Nephron progenitor cell (in vitro differentiated cells): ENCODE data around the gene GPR32.
A peak's percentile ranks its signal among the peaks of the same experiment; 100 is the strongest.

Experiments
- DNase-seq: peaks from one replicate; pipeline ENCODE4 v3.0.0; 2021
- H3K27ac Mint-ChIP-seq: 2 replicates; pipeline ENCODE4 v1.8.0; 2021; ENCODE audit warnings: mild to moderate bottlenecking, moderate library complexity, mixed read lengths
- H3K27me3 Mint-ChIP-seq: 2 replicates; pipeline ENCODE4 v1.8.0; 2021; ENCODE audit warnings: mild to moderate bottlenecking, low read depth, mixed read lengths; ENCODE audit not compliant: poor library complexity
- H3K36me3 Mint-ChIP-seq: 2 replicates; pipeline ENCODE4 v1.8.0; 2021; ENCODE audit warnings: low read depth, mixed read lengths
- H3K4me1 Mint-ChIP-seq: 2 replicates; pipeline ENCODE4 v1.8.0; 2021; ENCODE audit warnings: mixed read lengths
- H3K4me3 Mint-ChIP-seq: 2 replicates; pipeline ENCODE4 v1.8.0; 2021; ENCODE audit warnings: mild to moderate bottlenecking, moderate library complexity, mixed read lengths
- H3K9me3 Mint-ChIP-seq: 2 replicates; pipeline ENCODE4 v1.8.0; 2021; ENCODE audit warnings: mild to moderate bottlenecking, moderate library complexity, mixed read lengths
- CTCF ChIP-seq: fragments of 200-600 bp; sonication (generic); IDR thresholded peaks from 2 replicates; pipeline ENCODE4 v1.5.0; 2021; ENCODE audit warnings: antibody characterized with exemption

GPR32 gene

GRCh38 chr19:50820086-50820485 lies 49.8 kb downstream of the GPR32 start:
- no peak overlapping the region for H3K4me3 Mint-ChIP-seq
- no peak for DNase-seq
- peaks cover 96% of the 10 kb centered on the region for H3K27me3 Mint-ChIP-seq
- no peaks in the 10 kb centered on the region for H3K36me3 Mint-ChIP-seq
- no peak for TF ChIP-seq CTCF
- H3K27ac Mint-ChIP-seq = no peak overlapping the region
- peaks cover 31% of the 10 kb centered on the region for H3K4me1 Mint-ChIP-seq
- H3K9me3 Mint-ChIP-seq = peaks cover 18% of the 10 kb centered on the region

GRCh38 chr19:50820549-50821247 lies 50.4 kb downstream of the GPR32 start:
- Mint-ChIP-seq H3K9me3 (peaks cover 16% of the 10 kb centered on the region), H3K4me3 (peak overlapping the region; percentile 33), H3K27me3 (peaks cover 92% of the 10 kb centered on the region), H3K27ac (no peak overlapping the region), H3K36me3 (no peaks in the 10 kb centered on the region), H3K4me1 (peaks cover 31% of the 10 kb centered on the region)
- peak; percentile 30 for DNase-seq
- TF ChIP-seq CTCF = no peak

- DNase-seq = no peak
- TF ChIP-seq CTCF = no peak
- Mint-ChIP-seq H3K27ac (no peak overlapping the region), H3K4me3 (no peak overlapping the region), H3K36me3 (no peaks in the 10 kb centered on the region), H3K9me3 (peaks cover 15% of the 10 kb centered on the region), H3K27me3 (peaks cover 92% of the 10 kb centered on the region), H3K4me1 (peaks cover 31% of the 10 kb centered on the region)
Observed at GRCh38 chr19:50821248-50821612, 51.0 kb downstream of the GPR32 start.
